Spleen (tissue), 11 donors: ENCODE results near the gene NR3C1. TPM values are rescaled to one million over a fixed set of nuclear protein-coding genes. Genes with fewer than 3 reads are reported as not detected.

Source experiments
- DNase-seq: peaks from one replicate; pipeline ENCODE4 v3.0.0-alpha.2; 2020
- H3K27ac ChIP-seq, 8 donors: fragments of 200-600 bp; sonication (generic) in 7 of 8; 1 replicate in 4 of 8; 2 replicates in 4 of 8; pipeline versions ENCODE4 v1.5.0 to v1.8.0; 2016 to 2021; ENCODE audit warnings: inconsistent platforms in 4 of 8, mild to moderate bottlenecking in 4 of 8, moderate library complexity in 1 of 8
- H3K27me3 ChIP-seq, 7 donors: fragments of 200-600 bp; sonication (generic) in 6 of 7; replicated peaks in 1 of 7; 1 replicate in 4 of 7; 2 replicates in 3 of 7; pipeline versions ENCODE4 v1.5.0 to v1.8.0; 2016 to 2021; ENCODE audit warnings: inconsistent platforms in 3 of 7, mild to moderate bottlenecking in 1 of 7
- H3K36me3 ChIP-seq, 6 donors: fragments of 200-600 bp; sonication (generic) in 5 of 6; 1 replicate in 4 of 6; 2 replicates in 2 of 6; pipeline versions ENCODE4 v1.5.0 to v1.8.0; 2016 to 2021; ENCODE audit warnings: inconsistent platforms in 2 of 6
- H3K4me1 ChIP-seq, 6 donors: fragments of 200-600 bp; sonication (generic) in 5 of 6; 1 replicate in 3 of 6; 2 replicates in 3 of 6; pipeline versions ENCODE4 v1.5.0 to v1.8.0; 2016 to 2021; ENCODE audit warnings: inconsistent platforms in 3 of 6
- H3K4me3 ChIP-seq, 8 donors: fragments of 200-600 bp; sonication (generic) in 7 of 8; 1 replicate in 4 of 8; 2 replicates in 4 of 8; pipeline versions ENCODE4 v1.5.0 to v1.8.0; 2016 to 2021; ENCODE audit warnings: inconsistent platforms in 4 of 8, mild to moderate bottlenecking in 4 of 8, moderate library complexity in 2 of 8
- H3K9me3 ChIP-seq, 8 donors: fragments of 200-600 bp; sonication (generic) in 7 of 8; 1 replicate in 4 of 8; 2 replicates in 4 of 8; pipeline versions ENCODE4 v1.5.0 to v1.8.0; 2016 to 2021; ENCODE audit warnings: inconsistent platforms in 4 of 8
- POLR2A ChIP-seq, 3 donors: fragments of 450-650 bp; IDR thresholded peaks; one replicate each; pipeline ENCODE4 v1.5.1; 2017; ENCODE audit warnings: antibody characterized with exemption in 3 of 3, mild to moderate bottlenecking in 1 of 3
- POLR2AphosphoS5 ChIP-seq, 3 donors: sonication (generic); formaldehyde crosslinking; IDR thresholded peaks; one replicate each; pipeline ENCODE4 v1.5.1; 2017; ENCODE audit warnings: antibody characterized with exemption in 3 of 3
- WGBS, 5 donors: extraction: QIAGEN DNeasy Blood & Tissue Kit in 3 of 5; methylation state at CpG; one replicate each; pipeline versions ENCODE4 v1.1.5 to v1.1.7; 2013 to 2018; 5-methylcytosine and 5-hydroxymethylcytosine counted together
- intact Hi-C: fragments of 100-400 bp; cut with DNase I; formaldehyde crosslinking; loops from one replicate; pipeline ENCODE4 v1.15.0; 2023; ENCODE audit warnings: low total_unique reads
- polyA plus RNA-seq, 3 donors: library from polyadenylated mRNA; stranded (reverse); fragments of 200-250 nt; gene quantifications; one replicate each; pipeline ENCODE4 v1.2.1, GENCODE V29; 2013
- total RNA-seq, 7 donors: library from RNA; depleted of rRNA in 3 of 7; stranded (reverse); fragments of >200 nt in 3 of 7; fragmentation: NEBNext Ultra II Directional in 4 of 7; extraction: Animal tissue kit (Norgen Biotek cat#: 25700) in 4 of 7; gene quantifications; one replicate each; pipeline versions ENCODE4 v1.1.0 to v1.2.1, GENCODE V29; 2016 to 2021
- TF ChIP-seq, protein P1 (sequence below), 11 experiments: fragments of 200-600 bp in 7 of 11; fragments of 450-650 bp in 4 of 11; sonication (generic) in 4 of 11; IDR thresholded peaks in 8 of 11; conservative IDR thresholded peaks in 3 of 11; 1 replicate in 7 of 11; 2 replicates in 4 of 11; pipeline versions ENCODE4 v1.4.0 to v1.8.0; 2016 to 2021; ENCODE audit warnings: antibody characterized with exemption in 11 of 11, inconsistent platforms in 4 of 11, mild to moderate bottlenecking in 1 of 11
- donor health status: healthy with polysubstance abuse.
- donor health status: DM: no; HTN: no; CAD: no; lungs with moderate emphysema.
- donor health status: DM: no; HTN: no; CAD: no.
- donor health status: Bipolar disorder and iron deficiency.
- donor health status: healthy.
- donor health status: DM: no; HTN: no; CAD: no.
- donor health status: DM: yes; HTN: yes; CAD: no.

The NR3C1 gene
- total and polyA plus RNA-seq, 10 donors = 18.2 to 97.8 (median 71.2) TPM

DNA sequence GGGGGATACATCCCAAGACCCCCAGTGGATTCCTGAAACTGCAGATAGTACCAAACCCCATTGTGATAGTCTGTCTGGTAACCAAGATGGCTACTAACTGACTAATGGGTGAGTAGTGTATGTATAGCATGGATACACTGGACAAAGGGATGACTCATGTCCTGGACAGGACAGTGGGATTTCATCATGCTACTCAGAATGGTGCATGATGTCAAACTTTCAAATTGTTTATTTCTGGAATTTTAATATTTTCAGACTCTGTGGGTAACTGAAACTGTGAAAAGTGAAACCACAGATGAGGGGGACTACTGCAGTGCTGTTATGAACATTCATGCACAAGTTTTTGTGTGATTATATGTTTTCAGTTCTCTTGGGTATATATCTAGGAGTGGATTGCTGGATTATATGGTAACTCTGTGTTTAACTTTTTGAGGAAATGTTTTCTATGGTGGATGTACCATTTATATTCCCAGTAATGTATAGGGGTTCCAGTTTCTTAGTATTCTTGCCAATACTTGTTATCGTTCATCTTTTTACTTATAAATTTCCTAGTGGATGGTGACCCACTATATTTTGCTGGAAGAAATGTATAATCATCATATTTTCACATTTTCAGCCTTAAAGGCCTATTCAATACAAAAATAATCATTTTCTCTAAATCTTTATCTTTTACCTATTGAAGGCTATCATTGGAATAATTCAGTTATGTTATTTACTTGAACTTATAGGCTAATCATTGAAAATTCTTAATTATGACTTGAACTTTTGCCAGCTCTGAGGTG, 140.9 kb downstream of the NR3C1 start:
- Histone ChIP-seq H3K9me3 (peaks cover 0 to 20% (median 17%) of the 10 kb centered on the region in 8 donors), H3K27me3 (no peaks in the 10 kb centered on the region), H3K4me1 (no peaks in the 10 kb centered on the region), H3K27ac (no peak overlapping the region), H3K36me3 (no peaks in the 10 kb centered on the region), H3K4me3 (no peak overlapping the region)
- no peak for DNase-seq
- WGBS, 5 donors = 86 to 100% (median 95%) methylated on average over 1 of the region's 1 CpG
- TF ChIP-seq POLR2AphosphoS5 (IDR thresholded peaks at IDR 0.05) = no peak
- TF ChIP-seq POLR2A (IDR thresholded peaks at IDR 0.05) = no peak
- TF ChIP-seq, protein P1, sequence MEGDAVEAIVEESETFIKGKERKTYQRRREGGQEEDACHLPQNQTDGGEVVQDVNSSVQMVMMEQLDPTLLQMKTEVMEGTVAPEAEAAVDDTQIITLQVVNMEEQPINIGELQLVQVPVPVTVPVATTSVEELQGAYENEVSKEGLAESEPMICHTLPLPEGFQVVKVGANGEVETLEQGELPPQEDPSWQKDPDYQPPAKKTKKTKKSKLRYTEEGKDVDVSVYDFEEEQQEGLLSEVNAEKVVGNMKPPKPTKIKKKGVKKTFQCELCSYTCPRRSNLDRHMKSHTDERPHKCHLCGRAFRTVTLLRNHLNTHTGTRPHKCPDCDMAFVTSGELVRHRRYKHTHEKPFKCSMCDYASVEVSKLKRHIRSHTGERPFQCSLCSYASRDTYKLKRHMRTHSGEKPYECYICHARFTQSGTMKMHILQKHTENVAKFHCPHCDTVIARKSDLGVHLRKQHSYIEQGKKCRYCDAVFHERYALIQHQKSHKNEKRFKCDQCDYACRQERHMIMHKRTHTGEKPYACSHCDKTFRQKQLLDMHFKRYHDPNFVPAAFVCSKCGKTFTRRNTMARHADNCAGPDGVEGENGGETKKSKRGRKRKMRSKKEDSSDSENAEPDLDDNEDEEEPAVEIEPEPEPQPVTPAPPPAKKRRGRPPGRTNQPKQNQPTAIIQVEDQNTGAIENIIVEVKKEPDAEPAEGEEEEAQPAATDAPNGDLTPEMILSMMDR (IDR thresholded peaks at IDR 0.05 in 8 of 11, conservative IDR thresholded peaks at IDR 0.05 in 3 of 11) = no peak
- intact Hi-C loops = no loop called here

DNA sequence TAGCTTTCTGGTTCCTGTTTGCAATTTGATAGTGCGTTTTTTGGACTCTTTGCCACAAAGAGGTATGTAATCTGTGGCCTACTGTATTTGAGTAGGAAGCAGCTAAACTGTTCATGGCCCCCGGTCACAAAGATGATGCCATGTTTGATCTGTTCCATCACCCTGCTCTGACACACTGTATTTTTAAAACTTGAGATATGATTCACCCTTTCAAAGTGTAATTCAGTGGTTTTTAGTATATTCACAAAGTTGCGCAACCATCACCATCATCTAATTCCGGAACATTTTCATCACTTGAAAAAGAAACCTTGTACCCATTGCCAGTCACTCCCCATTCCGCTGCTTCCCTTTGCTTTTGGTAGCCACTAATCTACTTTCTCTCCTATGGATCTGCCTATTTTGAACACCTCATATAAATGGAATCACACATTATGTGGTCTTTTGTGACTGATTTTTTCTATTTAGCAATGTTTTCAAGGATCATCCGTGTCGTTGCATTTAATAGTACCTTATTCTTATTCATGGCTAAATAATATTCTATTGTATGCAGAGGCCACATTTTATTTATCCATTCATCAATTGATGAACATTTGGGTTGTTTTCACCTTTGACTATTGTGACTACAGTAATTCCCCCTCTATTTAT, 141.6 kb downstream of the NR3C1 start:
- Histone ChIP-seq H3K36me3 (no peaks in the 10 kb centered on the region), H3K4me3 (no peak overlapping the region), H3K4me1 (no peaks in the 10 kb centered on the region), H3K27ac (no peak overlapping the region), H3K9me3 (peaks cover 0 to 13% (median 10%) of the 10 kb centered on the region in 8 donors), H3K27me3 (no peaks in the 10 kb centered on the region)
- TF ChIP-seq, protein P1 (IDR thresholded peaks at IDR 0.05 in 8 of 11, conservative IDR thresholded peaks at IDR 0.05 in 3 of 11) = no peak
- intact Hi-C loops = no loop called here
- no peak for DNase-seq
- 83 to 93% (median 89%) methylated on average over 7 of the region's 7 CpGs for WGBS, 5 donors

- Histone ChIP-seq H3K4me1 (no peaks in the 10 kb centered on the region), H3K36me3 (no peaks in the 10 kb centered on the region), H3K4me3 (no peak overlapping the region), H3K9me3 (no peaks in the 10 kb centered on the region), H3K27ac (no peak overlapping the region), H3K27me3 (no peaks in the 10 kb centered on the region)
- TF ChIP-seq POLR2A (IDR thresholded peaks at IDR 0.05) = no peak
- TF ChIP-seq, protein P1 (IDR thresholded peaks at IDR 0.05 in 8 of 11, conservative IDR thresholded peaks at IDR 0.05 in 3 of 11) = no peak
- no peak for TF ChIP-seq POLR2AphosphoS5 (IDR thresholded peaks at IDR 0.05)
- DNase-seq = no peak
- intact Hi-C loops = no loop called here
- 87 to 97% (median 88%) methylated on average over 7 of the region's 7 CpGs for WGBS, 5 donors
Observed at GRCh38 chr5:143259254-143259605, 144.3 kb downstream of the NR3C1 start.

GRCh38 chr5:143258559-143259253, 144.8 kb downstream of the NR3C1 start:
- Histone ChIP-seq H3K9me3 (no peaks in the 10 kb centered on the region), H3K36me3 (no peaks in the 10 kb centered on the region), H3K27me3 (no peaks in the 10 kb centered on the region), H3K4me3 (no peak overlapping the region), H3K27ac (no peak overlapping the region), H3K4me1 (no peaks in the 10 kb centered on the region)
- 96 to 97% (median 97%) methylated on average over 12 of the region's 12 CpGs for WGBS, 5 donors
- intact Hi-C loops = no loop called here
- TF ChIP-seq POLR2A (IDR thresholded peaks at IDR 0.05) (no peak), POLR2AphosphoS5 (IDR thresholded peaks at IDR 0.05) (no peak)
- TF ChIP-seq, protein P1 (IDR thresholded peaks at IDR 0.05 in 8 of 11, conservative IDR thresholded peaks at IDR 0.05 in 3 of 11) = no peak
- no peak for DNase-seq
